ENCODE data around the gene PAFAH2. TPM values are rescaled to one million over a fixed set of nuclear protein-coding genes. Genes with fewer than 3 reads are reported as not detected.

Gene PAFAH2
- total RNA-seq, 1 experiment from 2014 or later = 12.4 TPM

DNA sequence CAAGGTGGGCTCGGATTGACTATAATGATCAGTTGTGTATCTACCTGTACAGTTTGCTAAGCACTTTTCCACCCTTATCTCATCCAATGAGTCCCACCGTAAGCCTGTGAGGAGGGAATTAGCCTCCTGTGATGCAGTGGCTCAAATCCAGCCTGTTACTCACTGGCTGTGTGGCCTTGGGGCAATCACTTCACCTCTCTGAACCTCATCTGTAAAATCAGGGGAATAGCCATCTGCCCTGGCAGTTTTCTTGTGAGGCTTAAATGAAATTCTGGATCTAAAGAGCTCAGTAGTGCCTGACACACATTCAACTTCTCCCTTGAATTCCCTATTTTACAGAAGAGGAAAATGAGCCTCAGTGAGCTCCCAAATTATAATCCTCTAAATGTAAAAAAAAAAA, 16.3 kb upstream of the PAFAH2 start:
- no peak overlapping the region for H4K91ac ChIP-seq (ENCODE audit: insufficient read length, low read depth, low read length)
- H2BK20ac ChIP-seq (ENCODE audit: low read depth, low read length, poor library complexity, severe bottlenecking) = no peak overlapping the region
- H4K20me1 ChIP-seq (ENCODE audit: control insufficient read depth, insufficient read depth, insufficient read length) = no peaks in the 10 kb centered on the region
- H2AK5ac ChIP-seq (ENCODE audit: insufficient read length, low read length) = no peak overlapping the region
- H3T11ph ChIP-seq (ENCODE audit: low read length) = no peak overlapping the region
- TF ChIP-seq, protein P1, sequence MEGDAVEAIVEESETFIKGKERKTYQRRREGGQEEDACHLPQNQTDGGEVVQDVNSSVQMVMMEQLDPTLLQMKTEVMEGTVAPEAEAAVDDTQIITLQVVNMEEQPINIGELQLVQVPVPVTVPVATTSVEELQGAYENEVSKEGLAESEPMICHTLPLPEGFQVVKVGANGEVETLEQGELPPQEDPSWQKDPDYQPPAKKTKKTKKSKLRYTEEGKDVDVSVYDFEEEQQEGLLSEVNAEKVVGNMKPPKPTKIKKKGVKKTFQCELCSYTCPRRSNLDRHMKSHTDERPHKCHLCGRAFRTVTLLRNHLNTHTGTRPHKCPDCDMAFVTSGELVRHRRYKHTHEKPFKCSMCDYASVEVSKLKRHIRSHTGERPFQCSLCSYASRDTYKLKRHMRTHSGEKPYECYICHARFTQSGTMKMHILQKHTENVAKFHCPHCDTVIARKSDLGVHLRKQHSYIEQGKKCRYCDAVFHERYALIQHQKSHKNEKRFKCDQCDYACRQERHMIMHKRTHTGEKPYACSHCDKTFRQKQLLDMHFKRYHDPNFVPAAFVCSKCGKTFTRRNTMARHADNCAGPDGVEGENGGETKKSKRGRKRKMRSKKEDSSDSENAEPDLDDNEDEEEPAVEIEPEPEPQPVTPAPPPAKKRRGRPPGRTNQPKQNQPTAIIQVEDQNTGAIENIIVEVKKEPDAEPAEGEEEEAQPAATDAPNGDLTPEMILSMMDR (conservative IDR thresholded peaks at IDR 0.05) = no peak
- H3K27me3 ChIP-seq (ENCODE audit: insufficient read depth, low read length) = no peaks in the 10 kb centered on the region
- no peak overlapping the region for H3K4ac ChIP-seq (ENCODE audit: low read depth, low read length)
- H3K9me3 ChIP-seq (ENCODE audit: control insufficient read depth, low read depth, low read length) = no peaks in the 10 kb centered on the region
- H2BK15ac ChIP-seq (ENCODE audit: low read depth, low read length) = no peak overlapping the region
- Mint-ChIP-seq H3K4me1 (peaks cover 20 to 36% of the 10 kb centered on the region in 2 experiments), H3K9me3 (no peaks in the 10 kb centered on the region), H3K4me3 (no peak overlapping the region), H3K27ac (no peak overlapping the region), H3K27me3 (ENCODE audit: low read depth) (peaks cover 5% of the 10 kb centered on the region), H3K36me3 (ENCODE audit: insufficient read depth in 1 of 3, low read depth in 3 of 3) (no peaks in the 10 kb centered on the region)
- H4K5ac ChIP-seq (ENCODE audit: insufficient read length, low read depth, low read length) = no peak overlapping the region
- no CpG with 5 or more reads among the region's 2 CpGs for WGBS (ENCODE audit: extremely low coverage, insufficient read length, low lambda C conversion rate)
- no peak overlapping the region for H2AFZ ChIP-seq (ENCODE audit: low read length)
- H3K4me2 ChIP-seq (ENCODE audit: insufficient read depth, insufficient read length, low read length) = no peak overlapping the region
- no peak overlapping the region for H4K8ac ChIP-seq (replicated peaks; ENCODE audit: insufficient read length, low read depth, low read length)
- no peaks in the 10 kb centered on the region for H3K79me2 ChIP-seq (ENCODE audit: insufficient read depth, low read length)
- H3K27ac ChIP-seq (ENCODE audit: insufficient read length, low read depth, low read length) = no peak overlapping the region
- no peak overlapping the region for H3K9ac ChIP-seq (ENCODE audit: extremely low read depth, insufficient read length, low read length)
- H3K14ac ChIP-seq (ENCODE audit: insufficient read depth, low read length) = no peak overlapping the region
- no peak overlapping the region for H2BK120ac ChIP-seq (ENCODE audit: low read depth, low read length, poor library complexity, severe bottlenecking)
- DNase-seq = no peak
- no peak overlapping the region for H3K18ac ChIP-seq (ENCODE audit: insufficient read length, low read depth, low read length)
- H2BK5ac ChIP-seq (ENCODE audit: insufficient read length, low read length) = no peak overlapping the region
- H3K23me2 ChIP-seq (ENCODE audit: insufficient read length, low read depth, low read length, poor library complexity, severe bottlenecking) = no peaks in the 10 kb centered on the region
- no peaks in the 10 kb centered on the region for H3K79me1 ChIP-seq (ENCODE audit: insufficient read depth, low read depth, low read length, poor library complexity, severe bottlenecking)
- no peak overlapping the region for H3K23ac ChIP-seq (ENCODE audit: insufficient read length, low read depth, low read length)
- no peak overlapping the region for H2BK12ac ChIP-seq (ENCODE audit: insufficient read length, low read depth, low read length)
- no peaks in the 10 kb centered on the region; the same call in 1 of the 2 replicates for H3K4me1 ChIP-seq (ENCODE audit: insufficient read depth, low read length)
- H3K56ac ChIP-seq (ENCODE audit: insufficient read length, low read depth, low read length) = no peak overlapping the region

Measured in H9 (cell line).